ENCODE data around the gene ERICH3.
"Not testable (repeated sequence)": the region's sequence is repeated elsewhere in the genome, so short reads cannot be mapped to it uniquely, and the experiment has no call there.

The ERICH3 gene

DNA sequence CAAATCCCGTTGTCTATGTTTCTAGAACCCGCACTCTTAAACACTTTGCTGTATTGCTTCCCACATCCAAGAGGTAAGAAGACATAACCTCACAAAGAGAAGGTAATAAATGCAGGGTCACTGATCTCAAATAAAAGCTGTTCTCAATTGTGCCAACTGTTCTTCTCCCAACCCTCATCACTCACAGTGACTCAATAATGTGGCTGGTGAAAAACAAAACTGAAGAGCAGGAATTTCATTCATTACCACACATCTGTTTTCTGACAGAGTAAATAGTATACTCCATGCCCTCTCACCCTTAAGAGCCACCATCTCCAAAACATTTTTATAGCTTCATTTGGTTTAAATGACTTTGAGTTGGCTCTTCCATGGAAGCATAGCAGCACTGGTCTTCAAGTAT, 6.2 kb upstream of the ERICH3 start:
- DNase-seq = no peak

DNA sequence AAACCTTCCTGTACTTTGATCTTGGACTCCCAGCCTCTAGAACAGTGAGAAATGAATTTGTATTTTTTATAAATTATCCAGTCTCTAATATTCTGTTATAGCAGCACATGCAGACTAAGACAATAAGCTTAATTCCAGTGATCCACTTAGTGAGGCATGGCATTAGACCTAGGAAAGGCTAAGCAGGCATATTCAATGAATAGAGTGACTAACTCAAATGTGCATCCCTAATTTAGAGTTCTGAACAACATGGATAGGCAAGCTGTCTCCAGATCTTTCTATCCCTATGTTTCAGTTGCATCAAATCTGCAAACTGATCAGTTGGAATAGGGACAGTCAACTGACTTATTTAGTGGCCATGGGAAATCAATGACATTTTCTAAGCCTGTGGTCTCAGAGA, 4.3 kb upstream of the ERICH3 start:
- no peak for DNase-seq

DNA sequence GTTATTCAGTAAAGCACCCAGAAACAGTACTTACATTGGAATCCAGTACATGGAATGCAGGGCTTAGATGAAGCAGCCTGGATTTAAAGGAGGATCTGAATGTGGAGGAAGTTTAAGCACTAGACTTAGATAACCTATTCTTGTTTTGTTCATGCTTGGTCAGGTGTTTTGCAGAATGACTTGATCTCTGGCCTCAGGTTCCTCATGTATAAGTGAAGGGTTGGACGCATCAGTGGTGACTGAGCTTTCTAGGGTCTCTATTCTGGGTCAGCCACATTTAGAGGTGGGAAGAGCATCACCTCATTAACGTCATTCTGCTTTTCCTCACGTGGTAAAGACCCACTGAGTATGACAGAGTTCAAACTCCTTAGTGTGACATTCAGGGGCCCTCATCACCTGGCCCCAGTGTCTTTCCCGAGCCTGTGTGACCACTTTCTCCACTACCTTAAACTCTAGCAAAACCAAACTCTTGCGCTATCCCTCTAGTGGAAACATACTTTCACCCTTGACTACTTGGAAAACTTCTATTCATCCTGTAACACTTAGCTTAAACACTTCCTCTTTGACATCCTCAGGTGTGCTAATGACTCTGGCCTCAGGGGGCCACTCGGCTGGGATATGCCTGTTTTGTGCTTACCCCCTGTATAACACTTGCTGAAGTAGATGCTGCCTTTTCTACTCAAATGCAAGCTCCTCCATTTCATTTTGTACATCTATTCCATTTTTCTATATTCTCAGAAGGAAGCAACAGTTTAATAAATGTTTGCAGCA, 871 bp upstream of the ERICH3 start:
- DNase-seq = no peak

DNA sequence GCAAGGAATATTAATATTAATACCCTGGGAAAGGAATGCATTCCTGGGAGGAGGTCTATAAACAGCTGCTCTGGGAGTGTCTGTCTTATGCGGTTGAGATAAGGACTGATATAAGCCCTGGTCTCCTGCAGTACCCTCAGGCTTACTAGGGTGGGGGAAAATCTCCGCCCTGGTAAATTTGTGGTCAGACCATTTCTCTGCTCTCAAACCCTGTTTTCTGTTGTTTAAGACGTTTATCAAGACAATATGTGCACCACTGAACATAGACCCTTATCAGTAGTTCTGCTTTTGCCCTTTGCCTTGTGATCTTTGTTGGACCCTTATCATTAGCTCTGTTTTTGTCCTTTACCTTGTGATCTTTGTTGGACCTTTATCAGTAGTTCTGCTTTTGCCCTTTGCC, 2.7 kb downstream of the ERICH3 start:
- not testable (repeated sequence) for DNase-seq

DNA sequence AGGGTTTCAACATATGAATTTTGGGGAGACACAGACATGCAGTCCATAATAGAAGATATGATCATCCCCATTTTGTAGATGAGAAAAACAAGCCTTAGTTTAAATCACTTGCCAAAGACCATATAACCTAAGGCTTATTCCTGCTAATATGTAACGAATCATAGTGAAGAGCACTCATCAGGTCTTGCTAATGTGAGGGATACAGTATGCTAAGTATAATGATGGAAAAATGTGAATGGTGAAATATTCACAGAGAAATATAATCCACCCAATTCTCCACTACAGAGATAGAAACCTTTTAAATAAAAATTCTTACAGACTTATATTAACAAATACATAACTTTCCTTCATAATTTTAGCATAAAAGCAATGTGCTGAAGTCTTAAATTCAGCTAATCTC, 18.9 kb downstream of the ERICH3 start:
- no peak for DNase-seq

DNA sequence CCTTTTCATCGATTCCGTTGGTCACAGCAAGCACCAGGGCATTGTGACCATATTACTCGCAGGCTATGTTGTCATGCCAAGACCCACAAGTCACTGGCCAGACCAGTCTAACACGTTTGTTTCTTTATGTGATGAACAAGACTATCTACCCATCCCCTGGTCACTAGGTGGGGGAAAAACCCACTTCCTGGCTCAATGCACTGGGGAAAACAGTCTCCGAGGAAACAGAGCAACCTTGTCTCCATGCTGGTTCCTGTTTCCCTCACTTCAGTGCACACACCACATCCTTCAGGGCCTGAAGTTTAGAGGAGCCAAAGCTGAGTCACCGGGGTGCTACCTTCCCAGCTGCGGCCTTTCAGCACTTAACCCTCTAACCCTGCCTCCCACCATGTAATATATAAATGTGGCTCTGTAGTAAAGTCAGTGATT, 20.9 kb downstream of the ERICH3 start:
- no peak for DNase-seq

DNA sequence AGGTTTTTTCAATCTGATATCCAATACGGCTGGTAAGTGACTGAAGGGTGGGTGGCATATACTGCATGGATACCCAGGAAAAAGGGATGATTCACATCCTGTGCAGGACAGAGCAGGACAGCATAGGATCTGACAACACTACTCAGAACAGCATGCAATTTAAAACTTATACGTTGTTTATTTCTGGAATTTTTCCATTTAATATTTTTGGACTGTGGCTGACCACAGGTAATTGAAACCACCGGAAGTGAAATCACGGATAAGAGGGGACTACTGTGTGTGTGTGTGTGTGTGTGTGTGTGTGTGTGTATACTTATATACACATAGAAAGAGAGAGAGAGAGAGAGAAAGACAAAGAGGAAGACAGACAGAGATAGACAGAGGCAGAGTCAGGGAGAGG, 23.0 kb downstream of the ERICH3 start:
- no peak for DNase-seq

DNA sequence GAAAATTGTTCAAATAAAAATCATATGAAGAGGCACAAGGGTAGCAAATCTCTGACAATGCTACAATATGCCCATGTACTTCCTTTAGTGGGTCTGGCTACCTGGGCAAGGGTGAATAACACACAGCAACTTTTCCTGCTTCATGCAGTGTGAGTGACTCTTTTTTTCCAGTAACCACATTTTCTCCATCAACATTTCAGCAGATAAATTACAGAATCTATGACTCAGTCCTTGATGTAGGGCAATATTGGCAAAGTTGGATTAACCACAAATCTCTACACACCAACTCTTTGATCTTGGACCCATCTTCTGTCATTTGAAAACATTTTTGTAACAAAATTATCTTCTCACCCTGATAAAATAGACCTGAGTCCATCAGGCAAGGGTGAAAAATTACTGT, 31.7 kb downstream of the ERICH3 start:
- no peak for DNase-seq

DNA sequence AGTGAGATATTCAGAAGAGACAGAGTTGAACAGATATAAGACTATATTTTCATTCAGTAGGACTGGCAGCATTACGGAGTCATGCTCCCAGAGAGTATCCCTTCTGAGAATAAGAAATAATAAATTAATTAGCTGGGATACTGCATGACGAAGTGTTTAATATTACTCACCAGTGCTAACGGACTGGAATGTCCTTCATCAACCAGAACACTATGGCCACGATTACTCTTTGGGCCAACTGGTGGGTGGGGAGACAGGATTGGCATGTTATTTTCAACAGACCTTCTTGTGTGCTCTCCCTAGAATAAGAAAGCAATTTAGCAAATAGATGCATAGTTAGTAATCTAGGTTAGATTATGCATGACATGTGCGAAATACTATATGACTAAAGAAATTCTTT, 32.4 kb downstream of the ERICH3 start:
- no peak for DNase-seq

DNA sequence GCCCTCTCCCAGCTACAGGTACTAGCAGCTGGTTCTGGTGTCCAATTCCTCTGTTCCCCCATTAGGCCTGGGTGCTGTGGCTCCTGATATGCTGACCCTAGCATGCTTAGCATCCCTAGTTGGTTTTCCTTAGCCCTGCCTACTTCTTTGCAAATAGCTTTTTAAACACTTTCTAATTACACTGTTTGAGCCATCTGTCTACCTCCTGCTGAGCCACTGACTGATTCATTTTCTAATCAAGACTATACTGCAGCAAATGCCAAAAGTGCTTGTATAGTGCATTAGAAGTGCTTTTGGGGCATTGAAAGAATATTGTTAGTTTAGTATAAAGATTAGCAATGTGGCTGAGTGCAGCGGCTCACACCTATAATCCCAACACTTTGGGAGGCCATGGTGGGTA, 36.3 kb downstream of the ERICH3 start:
- no peak for DNase-seq

DNA sequence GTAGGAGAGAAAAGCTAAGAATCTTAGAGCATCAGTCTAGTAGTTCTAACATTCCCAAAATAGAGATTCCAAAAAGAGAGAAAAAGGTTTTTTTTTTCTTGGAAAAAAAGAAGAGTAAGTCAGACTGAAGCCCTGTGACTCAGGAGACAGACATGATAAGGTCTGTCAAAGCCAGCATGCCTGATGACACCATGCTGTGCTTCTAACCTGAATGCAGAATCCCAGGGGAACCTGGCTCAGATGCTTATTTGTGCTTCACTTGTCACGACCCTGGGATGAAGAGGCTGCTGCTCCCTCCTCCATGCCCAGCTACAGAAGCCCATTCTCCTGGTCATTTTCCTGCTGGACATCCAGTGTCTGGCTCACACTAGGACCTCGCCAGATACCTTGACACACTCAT, 44.3 kb downstream of the ERICH3 start:
- no peak for DNase-seq

DNA sequence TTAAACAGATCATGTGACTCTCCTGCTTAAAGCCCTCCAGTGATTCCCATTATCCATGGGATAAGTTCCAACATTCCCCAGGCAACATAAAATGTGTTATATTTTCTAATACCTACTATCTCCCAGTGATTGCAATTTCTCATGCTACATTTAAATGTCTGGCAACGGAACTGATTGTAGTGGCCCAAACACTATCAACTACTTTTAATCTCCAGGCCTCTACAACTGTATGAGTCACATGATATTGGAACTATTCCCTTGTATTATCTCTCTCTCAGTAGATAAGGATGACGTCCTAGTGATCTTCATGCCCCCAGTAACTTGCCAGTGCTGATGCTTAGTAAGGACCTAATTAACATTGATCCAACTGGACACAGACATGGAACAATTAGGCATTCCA, 49.9 kb downstream of the ERICH3 start:
- no peak for DNase-seq

DNA sequence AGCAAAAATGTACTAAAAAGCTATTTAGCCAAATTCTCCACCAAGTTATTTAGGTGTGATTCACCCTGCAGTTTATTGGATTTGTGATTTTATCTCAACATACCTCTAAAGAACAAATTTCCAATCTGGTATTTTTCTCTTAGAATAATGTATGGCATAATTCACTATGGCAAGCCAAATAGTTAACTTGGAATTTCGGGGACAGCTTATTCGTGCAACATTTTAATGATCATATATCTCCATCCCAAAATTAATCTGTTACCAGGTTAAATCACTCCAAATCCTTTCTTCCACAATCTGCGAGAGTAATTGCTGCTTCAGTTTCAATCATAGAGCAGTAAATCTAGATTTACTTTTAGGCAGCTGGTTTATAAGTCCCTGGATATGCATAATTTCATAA, 53.4 kb downstream of the ERICH3 start:
- DNase-seq = no peak

DNA sequence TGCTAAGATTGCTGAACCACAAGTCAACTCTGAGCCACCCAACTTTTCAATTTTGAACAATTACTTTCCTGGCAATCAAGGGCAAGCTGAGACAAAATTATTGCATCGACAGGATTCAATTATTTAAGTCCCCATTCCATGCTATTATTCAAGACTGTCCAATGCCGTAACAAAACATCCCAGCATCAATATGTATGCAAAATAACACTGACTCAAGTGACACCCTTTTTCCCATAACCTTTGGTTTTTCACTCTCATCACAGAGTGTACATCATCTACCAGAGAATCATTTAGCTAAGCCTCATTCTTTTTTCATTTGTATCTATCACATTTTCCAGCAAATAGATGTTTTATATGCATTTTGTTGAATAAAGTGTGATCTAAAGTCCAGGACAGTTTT, 54.6 kb downstream of the ERICH3 start:
- no peak for DNase-seq

DNA sequence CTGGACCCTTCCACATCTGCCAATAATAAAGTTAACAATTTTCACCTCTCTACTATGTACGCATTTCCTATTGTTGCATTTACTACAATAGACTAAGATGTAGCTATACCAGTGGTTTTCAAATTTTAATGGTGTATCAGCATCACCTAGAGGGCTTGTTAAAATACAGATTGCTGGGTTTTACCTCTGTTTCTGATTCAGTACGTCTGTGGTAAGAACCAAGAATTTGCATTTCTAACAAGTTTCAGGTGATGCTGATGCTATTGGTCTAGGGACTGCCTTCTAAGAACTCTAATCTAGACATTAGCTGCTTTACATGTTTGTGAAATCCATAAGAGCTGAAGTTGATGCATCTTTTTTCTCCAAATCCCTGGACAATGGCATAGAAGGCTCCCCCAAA, 59.7 kb downstream of the ERICH3 start:
- DNase-seq = no peak

DNA sequence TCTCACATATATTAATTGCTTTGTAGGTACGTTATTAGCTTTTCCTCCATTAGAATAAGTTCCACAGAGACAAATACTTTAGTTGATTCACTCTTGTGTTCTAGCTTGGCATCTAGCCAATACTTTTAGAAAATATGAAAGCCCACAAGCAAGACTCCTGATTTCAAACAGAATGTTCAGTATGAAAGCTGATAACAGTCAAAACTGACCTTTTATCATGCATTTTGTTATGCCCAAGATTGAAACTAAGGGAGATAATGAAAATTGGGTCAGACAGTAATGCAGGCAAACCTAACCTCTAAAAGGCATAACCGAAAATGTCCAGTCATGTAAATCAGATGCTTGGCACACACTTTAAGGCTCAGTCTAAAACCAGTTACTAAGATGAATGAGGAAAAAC, 61.7 kb downstream of the ERICH3 start:
- no peak for DNase-seq

DNA sequence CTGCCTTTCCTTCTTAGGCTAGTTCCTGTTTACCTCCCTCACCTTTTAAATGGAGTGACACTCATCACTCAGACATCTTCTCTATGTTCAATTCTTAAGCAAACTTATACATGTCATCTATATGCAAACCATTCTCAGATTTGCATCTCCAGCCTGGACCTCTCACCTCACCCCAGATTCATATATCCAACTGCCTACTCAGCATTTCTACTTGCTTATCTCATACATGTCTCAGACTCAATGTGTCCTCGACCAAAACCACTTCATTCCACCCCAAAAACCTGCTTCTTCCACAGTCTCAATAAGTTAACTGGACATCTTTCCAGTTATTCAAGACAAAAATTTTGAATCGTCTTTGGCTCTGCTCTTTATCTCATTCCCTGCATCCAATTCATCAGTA, 62.6 kb downstream of the ERICH3 start:
- DNase-seq = no peak

DNA sequence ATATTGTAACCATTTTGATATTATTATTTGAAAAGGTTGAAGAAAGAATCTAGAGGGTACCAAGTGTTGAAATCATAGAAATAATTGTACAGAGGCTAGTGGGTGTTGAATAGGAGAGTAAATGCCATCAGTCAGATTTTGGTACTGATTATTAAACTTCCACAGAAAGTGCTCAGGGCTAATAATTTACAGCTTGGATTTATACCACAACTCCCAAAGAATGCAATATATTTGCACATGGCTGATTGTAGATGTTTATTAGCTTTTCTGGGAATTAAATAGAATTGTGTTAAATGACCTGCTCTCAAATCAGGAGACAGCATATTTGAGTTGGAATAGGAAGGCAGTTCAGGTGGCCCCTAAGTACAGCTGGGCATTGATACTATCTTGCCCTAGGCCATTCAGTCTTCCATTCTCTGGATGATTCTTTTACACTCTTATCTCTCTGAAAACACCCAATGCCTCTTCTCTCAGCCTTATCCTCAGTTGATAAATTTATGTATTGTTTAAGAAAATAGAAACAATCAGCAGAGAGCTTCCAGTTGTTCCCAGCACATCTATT, 63.7 kb downstream of the ERICH3 start:
- no peak for DNase-seq

DNA sequence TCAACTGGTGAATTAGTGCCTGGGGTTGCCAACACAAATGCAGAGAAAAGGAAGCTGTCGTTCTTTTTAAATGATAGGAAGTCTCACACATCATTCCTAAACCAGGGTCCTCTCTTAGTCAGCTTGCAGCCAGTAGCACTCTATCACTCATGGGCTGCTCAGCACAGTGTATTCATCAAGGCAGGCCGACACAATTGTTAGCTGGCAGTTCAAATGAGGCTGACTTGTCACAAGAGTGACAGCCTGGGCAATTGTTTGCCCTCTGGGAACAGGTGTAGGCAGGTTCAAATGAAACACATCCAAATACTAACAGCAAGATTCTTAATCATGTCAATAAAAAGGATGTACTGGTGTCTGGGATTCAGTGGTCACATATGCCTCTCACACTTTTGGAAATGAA, 76.9 kb downstream of the ERICH3 start:
- no peak for DNase-seq

DNA sequence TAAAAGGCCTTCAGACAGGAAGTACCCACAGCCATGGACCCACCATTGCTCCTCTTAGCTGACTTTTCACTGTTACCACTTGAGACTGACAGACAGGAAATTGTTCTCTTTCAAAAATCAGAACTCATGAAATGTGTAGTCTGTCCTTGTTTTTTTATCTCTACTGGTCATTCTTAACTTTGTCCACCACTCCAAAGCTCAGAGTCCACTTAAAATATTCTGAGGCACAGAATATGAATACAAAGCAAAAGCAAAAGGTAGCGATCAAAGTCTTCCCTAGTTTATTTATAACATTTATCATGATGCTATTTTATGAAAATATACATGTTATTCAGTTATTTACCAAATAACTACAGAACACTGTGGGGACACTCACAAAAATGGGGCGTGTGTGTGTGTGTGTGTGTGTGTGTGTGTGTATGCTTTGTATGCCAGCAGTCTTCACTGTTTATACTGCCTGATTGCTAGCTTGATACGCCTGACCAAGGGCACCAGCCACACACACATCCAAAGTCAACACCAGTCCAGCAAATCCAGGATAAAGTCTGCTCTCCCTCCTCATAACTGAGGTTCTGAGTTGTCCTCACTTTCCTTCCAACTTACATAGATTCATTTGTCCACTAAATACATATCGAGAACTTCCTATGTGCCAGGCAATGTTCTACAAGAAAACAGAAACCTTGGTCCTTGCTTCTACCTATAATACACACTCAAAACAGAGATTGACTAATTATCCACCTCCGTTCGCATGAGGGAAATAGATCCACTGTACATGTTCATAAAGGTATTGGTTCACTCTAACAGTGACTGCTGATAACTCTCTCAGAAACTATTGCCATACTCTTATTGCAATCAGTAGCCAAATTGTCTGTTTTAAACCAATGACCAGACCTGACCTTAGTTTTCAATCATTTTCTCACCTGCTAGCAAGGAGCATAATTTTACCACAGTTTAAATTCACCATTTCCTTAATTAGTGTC, 79.4 kb downstream of the ERICH3 start:
- no peak for DNase-seq

DNA sequence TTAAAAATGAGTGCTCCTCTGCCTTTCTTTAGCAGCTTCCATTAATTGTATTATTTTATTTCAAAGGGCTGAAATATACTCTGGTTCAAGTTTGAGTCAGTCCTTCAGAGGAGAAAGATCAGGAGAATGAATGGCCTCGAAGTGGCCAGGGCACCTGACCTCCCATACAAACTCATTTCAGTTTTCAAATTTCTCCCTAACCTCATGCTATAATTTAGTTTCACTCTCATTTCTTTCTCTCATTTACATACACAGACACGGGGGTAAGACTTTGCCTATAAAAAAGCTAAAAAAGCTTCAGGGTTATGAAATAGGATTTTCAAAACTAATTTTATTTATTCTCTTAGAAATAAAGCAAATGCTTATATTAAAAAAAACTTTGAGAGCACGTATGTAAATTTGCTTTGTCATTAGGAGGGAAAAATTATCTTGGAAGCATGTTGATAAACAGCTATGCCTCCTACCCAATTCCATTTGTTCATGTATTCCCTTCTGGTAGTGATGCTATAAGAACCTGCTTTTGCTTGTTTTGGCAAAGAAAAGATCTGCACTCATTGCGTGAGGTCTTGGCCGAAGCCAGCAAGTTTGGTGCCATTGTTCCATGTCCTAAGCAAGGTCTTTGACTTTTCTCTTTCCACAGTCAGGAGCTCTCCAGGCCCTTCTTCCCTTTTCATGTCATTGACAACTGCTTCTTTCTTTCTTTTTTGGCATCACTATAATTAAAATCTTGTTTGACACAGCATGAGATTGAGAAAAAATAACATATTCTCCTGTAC, 80.8 kb downstream of the ERICH3 start:
- no peak for DNase-seq

DNA sequence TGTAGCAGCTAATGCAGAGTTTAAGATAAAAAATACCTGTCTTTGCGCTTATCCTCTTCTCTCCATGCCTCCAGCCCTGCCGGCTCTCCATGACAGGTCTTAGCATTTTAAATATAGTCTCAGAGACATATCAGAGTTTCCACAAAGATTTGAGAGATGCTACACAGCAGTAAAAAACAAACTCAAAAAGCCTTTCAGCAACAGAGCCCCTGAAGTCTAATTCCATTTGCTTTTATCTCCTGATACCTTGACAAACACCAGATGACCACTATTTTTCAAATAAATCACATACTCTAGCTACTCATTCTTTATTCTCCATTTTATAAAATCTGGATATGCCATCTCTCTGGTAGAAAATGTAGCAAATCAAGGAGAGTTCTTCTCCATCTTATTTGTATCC, 81.6 kb downstream of the ERICH3 start:
- DNase-seq = no peak

DNA sequence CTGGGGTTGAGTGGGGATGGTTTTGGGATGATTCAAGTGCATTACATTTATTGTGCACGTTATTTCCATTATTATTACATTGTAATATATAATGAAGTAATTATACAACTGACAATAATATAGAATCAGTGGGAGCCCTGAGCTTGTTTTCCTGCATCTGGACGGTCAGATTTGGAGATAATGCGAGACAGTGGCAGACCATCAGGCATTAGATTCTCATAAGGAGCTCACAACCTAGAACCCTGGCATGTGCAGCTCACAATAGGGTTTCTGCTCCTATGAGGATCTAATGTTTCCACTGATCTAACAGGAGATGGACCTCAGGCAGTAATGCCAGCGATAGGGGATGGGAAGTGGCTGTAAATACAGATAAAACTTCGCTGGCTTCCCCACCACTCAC, 83.3 kb downstream of the ERICH3 start:
- DNase-seq = no peak

All from CD4-positive, alpha-beta T cell treated with Interleukin-21 for 1 hour (primary cell).